Calu3 (cell line): ENCODE results near the gene UVSSA. TPM values are rescaled to one million over a fixed set of nuclear protein-coding genes. Genes with fewer than 3 reads are reported as not detected.

Experiments used
- BruUV-seq: library from RNA; stranded (reverse); fragments of 400-500 nt; replicated peaks from 2 replicates; lab custom pipeline; 2021; lab: Mats Ljungman, UMichigan
- CTCF ChIA-PET: fragments of 300-600 bp; sonication (Branson Sonifier 250); formaldehyde crosslinking; loops from one replicate; lab custom pipeline; 2022; ENCODE audit warnings: antibody characterized with exemption; lab: Charles Lee
- DNase-seq: peaks from one replicate; pipeline ENCODE4 v3.0.0; 2022
- H3K27ac Mint-ChIP-seq: one replicate; pipeline ENCODE4 v1.8.0; 2022; ENCODE audit warnings: mixed read lengths; ENCODE audit not compliant: unreplicated experiment
- H3K27me3 Mint-ChIP-seq: one replicate; pipeline ENCODE4 v1.8.0; 2022; ENCODE audit warnings: mixed read lengths; ENCODE audit not compliant: unreplicated experiment
- H3K36me3 Mint-ChIP-seq: one replicate; pipeline ENCODE4 v1.8.0; 2022; ENCODE audit warnings: mild to moderate bottlenecking, moderate library complexity, mixed read lengths; ENCODE audit not compliant: insufficient read depth, unreplicated experiment
- H3K4me1 Mint-ChIP-seq: one replicate; pipeline ENCODE4 v1.8.0; 2022; ENCODE audit warnings: mild to moderate bottlenecking, low read depth, mixed read lengths; ENCODE audit not compliant: unreplicated experiment
- H3K4me3 Mint-ChIP-seq: one replicate; pipeline ENCODE4 v1.8.0; 2022; ENCODE audit warnings: mild to moderate bottlenecking, low read depth, moderate library complexity, mixed read lengths; ENCODE audit not compliant: unreplicated experiment
- H3K9me3 Mint-ChIP-seq: one replicate; pipeline ENCODE4 v1.8.0; 2022; ENCODE audit warnings: low read depth, mixed read lengths; ENCODE audit not compliant: unreplicated experiment
- CTCF ChIP-seq: fragments of 200-600 bp; IDR thresholded peaks from one replicate; pipeline ENCODE4 v1.8.0; 2022; ENCODE audit warnings: antibody characterized with exemption; ENCODE audit not compliant: unreplicated experiment
- intact Hi-C: fragments of 100-400 bp; cut with micrococcal nuclease; formaldehyde crosslinking; loops from one replicate; pipeline ENCODE4 v1.10.0; 2022; ENCODE audit not compliant: unreplicated experiment
- total RNA-seq: library from RNA; stranded (reverse); gene quantifications from 2 replicates; pipeline ENCODE4 v1.2.3, GENCODE V29; 2022

The UVSSA gene
- total RNA-seq, 1 experiment from 2014 or later: 19.9 TPM

GRCh38 chr4:1312821-1313640 lies 34.0 kb upstream of the UVSSA start:
- no TSS peak for BruUV-seq

GRCh38 chr4:1315306-1315705 lies 31.7 kb upstream of the UVSSA start:
- no peak overlapping the region for H3K4me3 Mint-ChIP-seq
- CTCF ChIA-PET: no interaction called here

More at GRCh38 chr4:1312821-1313640, 34.0 kb upstream of the UVSSA start:
- CTCF ChIA-PET: interaction anchor here (0.7 kb wide), 2 partner anchors 166 to 423 kb away, joined by 4 to 5 read pairs; no protein-coding TSS in a partner anchor
- TF ChIP-seq CTCF: no peak
- intact Hi-C loops: no loop called here
- Mint-ChIP-seq H3K4me1 (no peaks in the 10 kb centered on the region), H3K27ac (no peak overlapping the region), H3K9me3 (no peaks in the 10 kb centered on the region), H3K36me3 (peaks cover 45% of the 10 kb centered on the region), H3K4me3 (no peak overlapping the region), H3K27me3 (no peaks in the 10 kb centered on the region)
- no peak for DNase-seq

GRCh38 chr4:1315836-1316536 lies 31.0 kb upstream of the UVSSA start:
- no peaks in the 10 kb centered on the region for H3K27me3 Mint-ChIP-seq
- no peak overlapping the region for H3K27ac Mint-ChIP-seq
- TF ChIP-seq CTCF: no peak
- no peak overlapping the region for H3K4me3 Mint-ChIP-seq
- BruUV-seq: no TSS peak
- CTCF ChIA-PET: no interaction called here
- H3K4me1 Mint-ChIP-seq: no peaks in the 10 kb centered on the region
- peaks cover 64% of the 10 kb centered on the region for H3K36me3 Mint-ChIP-seq
- no peak for DNase-seq
- H3K9me3 Mint-ChIP-seq: no peaks in the 10 kb centered on the region
- intact Hi-C loops: no loop called here

More at GRCh38 chr4:1315306-1315705, 31.7 kb upstream of the UVSSA start:
- TF ChIP-seq CTCF: no peak
- H3K36me3 Mint-ChIP-seq: peaks cover 58% of the 10 kb centered on the region
- H3K27ac Mint-ChIP-seq: no peak overlapping the region
- no peak for DNase-seq
- no peaks in the 10 kb centered on the region for H3K27me3 Mint-ChIP-seq
- no peaks in the 10 kb centered on the region for H3K4me1 Mint-ChIP-seq
- H3K9me3 Mint-ChIP-seq: no peaks in the 10 kb centered on the region
- intact Hi-C loops: no loop called here
- no TSS peak for BruUV-seq

GRCh38 chr4:1316537-1317168 lies 30.4 kb upstream of the UVSSA start:
- Mint-ChIP-seq H3K36me3 (peaks cover 71% of the 10 kb centered on the region), H3K27me3 (no peaks in the 10 kb centered on the region), H3K4me3 (no peak overlapping the region), H3K27ac (no peak overlapping the region), H3K9me3 (no peaks in the 10 kb centered on the region), H3K4me1 (no peaks in the 10 kb centered on the region)
- BruUV-seq: no TSS peak
- intact Hi-C loops: no loop called here
- CTCF ChIA-PET: no interaction called here
- no peak for TF ChIP-seq CTCF
- no peak for DNase-seq
